ENCODE data around the gene NEDD1. TPM values are rescaled to one million over a fixed set of nuclear protein-coding genes. Genes with fewer than 3 reads are reported as not detected.

The NEDD1 gene
- total RNA-seq, 1 experiment from 2014 or later, result 36.3 TPM

- Histone ChIP-seq H3K9me2 (ENCODE audit: insufficient read depth) (no peaks in the 10 kb centered on the region; the same call in 1 of the 2 replicates), H3K27ac (no peak overlapping the region), H3K4me3 (no peak overlapping the region), H3K4me2 (no peak overlapping the region), H3K4me1 (replicated peaks; ENCODE audit: insufficient read depth) (no peaks in the 10 kb centered on the region), H3K9me3 (ENCODE audit: insufficient read depth, low read depth) (no peaks in the 10 kb centered on the region), H3K79me2 (ENCODE audit: low read depth) (no peaks in the 10 kb centered on the region), H2AFZ (no peak overlapping the region), H4K20me1 (ENCODE audit: insufficient read depth) (no peaks in the 10 kb centered on the region), H3K27me3 (ENCODE audit: insufficient read depth, low read depth) (no peaks in the 10 kb centered on the region), H3F3A (ENCODE audit: insufficient read depth, low read depth) (no peaks in the 10 kb centered on the region), H3K36me3 (ENCODE audit: low read depth) (no peaks in the 10 kb centered on the region)
- BruUV-seq (replicated peaks), result no TSS peak
- no peak for TF ChIP-seq EZH2 (IDR thresholded peaks at IDR 0.05; ENCODE audit: low read depth)
- TF ChIP-seq CTCF (conservative IDR thresholded peaks at IDR 0.05), result no peak
- no peak for DNase-seq
- ChIA-PET POLR2A (ENCODE audit: unreplicated experiment) (interaction anchor here (0.6 kb wide), 1 partner anchor 1349 kb away, joined by 13 read pairs; no protein-coding TSS in a partner anchor), CTCF (no interaction called here)
- intact Hi-C loops (cut with micrococcal nuclease; ENCODE audit: unreplicated experiment), result no loop called here
Measured at GRCh38 chr12:96883571-96883970, 23.5 kb upstream of the NEDD1 start.

- Histone ChIP-seq H3K27ac (no peak overlapping the region), H3K9me3 (ENCODE audit: insufficient read depth, low read depth) (peaks cover 3% of the 10 kb centered on the region; the same call in 1 of the 2 replicates), H4K20me1 (ENCODE audit: insufficient read depth) (no peaks in the 10 kb centered on the region), H3K79me2 (ENCODE audit: low read depth) (no peaks in the 10 kb centered on the region), H3K4me3 (no peak overlapping the region), H2AFZ (no peak overlapping the region), H3K9me2 (ENCODE audit: insufficient read depth) (no peaks in the 10 kb centered on the region; the same call in 1 of the 2 replicates), H3K4me2 (no peak overlapping the region), H3K36me3 (ENCODE audit: low read depth) (no peaks in the 10 kb centered on the region), H3K27me3 (ENCODE audit: insufficient read depth, low read depth) (0 out of 2 replicates have a peak, but pooled peaks cover 5% of the 10 kb centered on the region), H3F3A (ENCODE audit: insufficient read depth, low read depth) (no peaks in the 10 kb centered on the region), H3K4me1 (replicated peaks; ENCODE audit: insufficient read depth) (0 out of 2 replicates have a peak, but pooled peaks cover 3% of the 10 kb centered on the region)
- ChIA-PET CTCF (no interaction called here), POLR2A (ENCODE audit: unreplicated experiment) (no interaction called here)
- DNase-seq, result no peak
- intact Hi-C loops (cut with micrococcal nuclease; ENCODE audit: unreplicated experiment), result no loop called here
- TF ChIP-seq CTCF (conservative IDR thresholded peaks at IDR 0.05), result no peak
- no peak for TF ChIP-seq EZH2 (IDR thresholded peaks at IDR 0.05; ENCODE audit: low read depth)
- no TSS peak for BruUV-seq (replicated peaks)
Measured at GRCh38 chr12:96886998-96887677, 19.9 kb upstream of the NEDD1 start.

GRCh38 chr12:96889273-96889933 lies 17.7 kb upstream of the NEDD1 start:
- peak in 1 of 2 experiments; percentile 50 for DNase-seq
- POLR2A ChIA-PET (ENCODE audit: unreplicated experiment), result interaction anchor here (0.6 kb wide), 1 partner anchor 1608 kb away, joined by 5 read pairs; no protein-coding TSS in a partner anchor

More at GRCh38 chr12:96889273-96889933, 17.7 kb upstream of the NEDD1 start:
- no peak overlapping the region for H3K27ac ChIP-seq
- H3K4me3 ChIP-seq, result no peak overlapping the region
- H3F3A ChIP-seq (ENCODE audit: insufficient read depth, low read depth), result no peaks in the 10 kb centered on the region
- no peaks in the 10 kb centered on the region for H3K79me2 ChIP-seq (ENCODE audit: low read depth)
- intact Hi-C loops (cut with micrococcal nuclease; ENCODE audit: unreplicated experiment), result no loop called here
- H3K4me1 ChIP-seq (replicated peaks; ENCODE audit: insufficient read depth), result 0 out of 2 replicates have a peak, but pooled peaks cover 3% of the 10 kb centered on the region
- no peak overlapping the region for H2AFZ ChIP-seq
- H4K20me1 ChIP-seq (ENCODE audit: insufficient read depth), result no peaks in the 10 kb centered on the region
- TF ChIP-seq CTCF (conservative IDR thresholded peaks at IDR 0.05) (no peak), EZH2 (IDR thresholded peaks at IDR 0.05; ENCODE audit: low read depth) (no peak)
- H3K9me2 ChIP-seq (ENCODE audit: insufficient read depth), result no peaks in the 10 kb centered on the region
- no TSS peak for BruUV-seq (replicated peaks)
- 0 out of 2 replicates have a peak, but pooled peaks cover 5% of the 10 kb centered on the region for H3K27me3 ChIP-seq (ENCODE audit: insufficient read depth, low read depth)
- H3K9me3 ChIP-seq (ENCODE audit: insufficient read depth, low read depth), result peaks cover 3% of the 10 kb centered on the region; the same call in 1 of the 2 replicates
- H3K36me3 ChIP-seq (ENCODE audit: low read depth), result no peaks in the 10 kb centered on the region
- CTCF ChIA-PET, result no interaction called here
- no peak overlapping the region for H3K4me2 ChIP-seq
